ENCODE data around the gene NLK. TPM values are rescaled to one million over a fixed set of nuclear protein-coding genes. Genes with fewer than 3 reads are reported as not detected.

The NLK gene
- total RNA-seq, 1 experiment from 2014 or later = 31.8 TPM

DNA sequence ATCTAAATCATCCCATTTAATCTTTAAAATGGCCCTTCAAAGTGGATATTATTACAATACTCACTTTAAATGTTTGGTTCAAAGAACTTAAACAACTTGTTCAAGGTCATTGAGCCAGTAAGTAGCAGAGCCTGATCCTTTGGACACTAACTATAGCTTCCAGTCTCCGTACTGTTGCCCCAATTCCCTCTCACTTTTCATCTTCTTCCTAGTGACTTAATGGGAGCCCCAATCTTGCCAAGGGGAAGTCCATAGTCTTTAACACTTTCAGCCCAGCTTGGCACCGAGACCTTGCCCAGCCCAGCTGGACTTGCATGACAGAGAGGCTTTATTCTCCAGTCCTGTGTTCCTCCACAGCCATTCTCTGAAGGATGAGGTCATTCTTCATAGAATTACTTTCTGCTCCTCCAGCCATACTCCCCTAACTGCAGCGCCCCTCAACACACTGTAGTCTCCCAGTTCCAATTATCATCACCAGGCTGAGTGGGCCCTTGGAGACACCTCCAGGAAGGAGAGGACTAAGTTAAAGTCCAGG is 49.2 kb upstream of the NLK start:
- Histone ChIP-seq H2BK12ac (ENCODE audit: insufficient read length, low read depth, low read length) (no peak overlapping the region), H2AFZ (ENCODE audit: low read length) (no peak overlapping the region), H2BK5ac (ENCODE audit: insufficient read length, low read length) (no peak overlapping the region), H3K23me2 (ENCODE audit: insufficient read length, low read depth, low read length, poor library complexity, severe bottlenecking) (no peaks in the 10 kb centered on the region), H3K4me1 (ENCODE audit: insufficient read depth, low read length) (0 out of 2 replicates have a peak, but pooled peaks cover 4% of the 10 kb centered on the region), H4K5ac (ENCODE audit: insufficient read length, low read depth, low read length) (no peak overlapping the region), H2BK20ac (ENCODE audit: low read depth, low read length, poor library complexity, severe bottlenecking) (no peak overlapping the region), H3K4ac (ENCODE audit: low read depth, low read length) (no peak overlapping the region), H3K18ac (ENCODE audit: insufficient read length, low read depth, low read length) (no peak overlapping the region), H3K27ac (ENCODE audit: insufficient read length, low read depth, low read length) (no peak overlapping the region), H4K20me1 (ENCODE audit: control insufficient read depth, insufficient read depth, insufficient read length) (no peaks in the 10 kb centered on the region), H2BK15ac (ENCODE audit: low read depth, low read length) (no peak overlapping the region), H4K91ac (ENCODE audit: insufficient read length, low read depth, low read length) (no peak overlapping the region), H2AK5ac (ENCODE audit: insufficient read length, low read length) (no peak overlapping the region), H3K56ac (ENCODE audit: insufficient read length, low read depth, low read length) (no peak overlapping the region), H4K8ac (replicated peaks; ENCODE audit: insufficient read length, low read depth, low read length) (no peak overlapping the region), H3K79me1 (ENCODE audit: insufficient read depth, low read depth, low read length, poor library complexity, severe bottlenecking) (no peaks in the 10 kb centered on the region), H3K23ac (ENCODE audit: insufficient read length, low read depth, low read length) (no peak overlapping the region), H3K9me3 (ENCODE audit: control insufficient read depth, low read depth, low read length) (no peaks in the 10 kb centered on the region), H2BK120ac (ENCODE audit: low read depth, low read length, poor library complexity, severe bottlenecking) (no peak overlapping the region), H3K79me2 (ENCODE audit: insufficient read depth, low read length) (no peaks in the 10 kb centered on the region), H3K14ac (ENCODE audit: insufficient read depth, low read length) (no peak overlapping the region), H3K27me3 (ENCODE audit: insufficient read depth, low read length) (no peaks in the 10 kb centered on the region), H3K4me2 (ENCODE audit: insufficient read depth, insufficient read length, low read length) (no peak overlapping the region), H3K9ac (ENCODE audit: extremely low read depth, insufficient read length, low read length) (no peak overlapping the region), H3T11ph (ENCODE audit: low read length) (no peak overlapping the region)
- Mint-ChIP-seq H3K9me3 (peaks cover 0 to 4% of the 10 kb centered on the region in 2 experiments; a peak in 1 of 5 replicates), H3K27me3 (ENCODE audit: low read depth) (peaks cover 9% of the 10 kb centered on the region), H3K4me1 (peaks cover 15 to 21% of the 10 kb centered on the region in 2 experiments; a peak in 3 of 4 replicates), H3K27ac (no peak overlapping the region), H3K36me3 (ENCODE audit: insufficient read depth in 1 of 3, low read depth in 3 of 3) (no peaks in the 10 kb centered on the region), H3K4me3 (no peak overlapping the region)
- no peak for DNase-seq
- WGBS (ENCODE audit: extremely low coverage, insufficient read length, low lambda C conversion rate) = no CpG with 5 or more reads among the region's 3 CpGs
- TF ChIP-seq, protein P1, sequence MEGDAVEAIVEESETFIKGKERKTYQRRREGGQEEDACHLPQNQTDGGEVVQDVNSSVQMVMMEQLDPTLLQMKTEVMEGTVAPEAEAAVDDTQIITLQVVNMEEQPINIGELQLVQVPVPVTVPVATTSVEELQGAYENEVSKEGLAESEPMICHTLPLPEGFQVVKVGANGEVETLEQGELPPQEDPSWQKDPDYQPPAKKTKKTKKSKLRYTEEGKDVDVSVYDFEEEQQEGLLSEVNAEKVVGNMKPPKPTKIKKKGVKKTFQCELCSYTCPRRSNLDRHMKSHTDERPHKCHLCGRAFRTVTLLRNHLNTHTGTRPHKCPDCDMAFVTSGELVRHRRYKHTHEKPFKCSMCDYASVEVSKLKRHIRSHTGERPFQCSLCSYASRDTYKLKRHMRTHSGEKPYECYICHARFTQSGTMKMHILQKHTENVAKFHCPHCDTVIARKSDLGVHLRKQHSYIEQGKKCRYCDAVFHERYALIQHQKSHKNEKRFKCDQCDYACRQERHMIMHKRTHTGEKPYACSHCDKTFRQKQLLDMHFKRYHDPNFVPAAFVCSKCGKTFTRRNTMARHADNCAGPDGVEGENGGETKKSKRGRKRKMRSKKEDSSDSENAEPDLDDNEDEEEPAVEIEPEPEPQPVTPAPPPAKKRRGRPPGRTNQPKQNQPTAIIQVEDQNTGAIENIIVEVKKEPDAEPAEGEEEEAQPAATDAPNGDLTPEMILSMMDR (conservative IDR thresholded peaks at IDR 0.05) = no peak

All from H9 (cell line).